H9 (cell line): ENCODE results near the gene VWA8. TPM values are rescaled to one million over a fixed set of nuclear protein-coding genes. Genes with fewer than 3 reads are reported as not detected.

Source experiments
- DNase-seq: peaks from one replicate; pipeline ENCODE4 v3.0.0-alpha.2; 2017
- H2AFZ ChIP-seq: one replicate; pipeline ENCODE4 v1.6.1; 2013; ENCODE audit warnings: mild to moderate bottlenecking, low read length, control low read depth, moderate library complexity
- H2AK5ac ChIP-seq: 2 replicates; pipeline ENCODE4 v1.6.1; 2013; ENCODE audit warnings: low read length, control low read depth, mixed read lengths; ENCODE audit not compliant: insufficient read length
- H2BK120ac ChIP-seq: one replicate; pipeline ENCODE4 v1.6.1; 2013; ENCODE audit warnings: low read depth, mild to moderate bottlenecking, low read length, control low read depth, inconsistent platforms; ENCODE audit not compliant: poor library complexity, severe bottlenecking
- H2BK12ac ChIP-seq: 2 replicates; pipeline ENCODE4 v1.6.1; 2013; ENCODE audit warnings: low read length, control low read depth, mixed read lengths, low read depth; ENCODE audit not compliant: insufficient read length
- H2BK15ac ChIP-seq: 2 replicates; pipeline ENCODE4 v1.6.1; 2013; ENCODE audit warnings: low read depth, low read length, control low read depth
- H2BK20ac ChIP-seq: one replicate; pipeline ENCODE4 v1.6.1; 2013; ENCODE audit warnings: low read depth, mild to moderate bottlenecking, low read length, control low read depth, inconsistent platforms; ENCODE audit not compliant: poor library complexity, severe bottlenecking
- H2BK5ac ChIP-seq: 2 replicates; pipeline ENCODE4 v1.6.1; 2013; ENCODE audit warnings: low read length, control low read depth, mixed read lengths; ENCODE audit not compliant: insufficient read length
- H3K14ac ChIP-seq: 2 replicates; pipeline ENCODE4 v1.6.1; 2013; ENCODE audit warnings: low read length, control low read depth; ENCODE audit not compliant: insufficient read depth
- H3K18ac ChIP-seq: 2 replicates; pipeline ENCODE4 v1.6.1; 2013; ENCODE audit warnings: low read depth, mild to moderate bottlenecking, mixed read lengths, low read length, control low read depth; ENCODE audit not compliant: insufficient read length
- H3K23ac ChIP-seq: 2 replicates; pipeline ENCODE4 v1.6.1; 2013; ENCODE audit warnings: low read length, control low read depth, mixed read lengths, low read depth; ENCODE audit not compliant: insufficient read length
- H3K23me2 ChIP-seq: 2 replicates; pipeline ENCODE4 v1.6.1; 2013; ENCODE audit warnings: low read depth, mild to moderate bottlenecking, mixed read lengths, low read length, control low read depth; ENCODE audit not compliant: insufficient read length, poor library complexity, severe bottlenecking
- H3K27ac ChIP-seq: 2 replicates; pipeline ENCODE4 v1.5.1; 2013; ENCODE audit warnings: low read length, control low read depth, mixed read lengths, low read depth; ENCODE audit not compliant: insufficient read length
- H3K27me3 ChIP-seq: 2 replicates; pipeline ENCODE4 v1.6.1; 2013; ENCODE audit warnings: low read length, control low read depth, inconsistent platforms; ENCODE audit not compliant: insufficient read depth
- H3K4ac ChIP-seq: 2 replicates; pipeline ENCODE4 v1.6.1; 2013; ENCODE audit warnings: low read depth, mild to moderate bottlenecking, control low read depth, inconsistent platforms, low read length, moderate library complexity
- H3K4me1 ChIP-seq: 2 replicates; pipeline ENCODE4 v1.6.1; 2013; ENCODE audit warnings: low read length, control low read depth, inconsistent platforms; ENCODE audit not compliant: insufficient read depth
- H3K4me2 ChIP-seq: 2 replicates; pipeline ENCODE4 v1.6.1; 2013; ENCODE audit warnings: low read length, control low read depth, mixed read lengths; ENCODE audit not compliant: insufficient read length, insufficient read depth
- H3K56ac ChIP-seq: 2 replicates; pipeline ENCODE4 v1.6.1; 2013; ENCODE audit warnings: low read depth, mild to moderate bottlenecking, mixed read lengths, low read length, control low read depth; ENCODE audit not compliant: insufficient read length
- H3K79me1 ChIP-seq: 2 replicates; pipeline ENCODE4 v1.6.1; 2013; ENCODE audit warnings: low read depth, mild to moderate bottlenecking, moderate library complexity, low read length, control low read depth, inconsistent platforms; ENCODE audit not compliant: insufficient read depth, poor library complexity, severe bottlenecking
- H3K79me2 ChIP-seq: 2 replicates; pipeline ENCODE4 v1.6.1; 2013; ENCODE audit warnings: low read length, control low read depth, inconsistent platforms; ENCODE audit not compliant: insufficient read depth
- H3K9ac ChIP-seq: 2 replicates; pipeline ENCODE4 v1.6.1; 2013; ENCODE audit warnings: low read length, control low read depth, mixed read lengths; ENCODE audit not compliant: insufficient read length; ENCODE audit errors: extremely low read depth
- H3K9me3 ChIP-seq: one replicate; pipeline ENCODE4 v1.6.1; 2013; ENCODE audit warnings: low read depth, low read length, inconsistent platforms; ENCODE audit not compliant: control insufficient read depth
- H3T11ph ChIP-seq: one replicate; pipeline ENCODE4 v1.6.1; 2013; ENCODE audit warnings: mild to moderate bottlenecking, low read length, control low read depth, inconsistent platforms
- H4K20me1 ChIP-seq: one replicate; pipeline ENCODE4 v1.6.1; 2013; ENCODE audit not compliant: control insufficient read depth, insufficient read length, insufficient read depth
- H4K5ac ChIP-seq: 2 replicates; pipeline ENCODE4 v1.6.1; 2013; ENCODE audit warnings: low read depth, mild to moderate bottlenecking, mixed read lengths, low read length, control low read depth; ENCODE audit not compliant: insufficient read length
- H4K8ac ChIP-seq: replicated peaks from 2 replicates; pipeline ENCODE4 v1.6.1; 2013; ENCODE audit warnings: low read length, control low read depth, mixed read lengths, low read depth; ENCODE audit not compliant: insufficient read length
- H4K91ac ChIP-seq: 2 replicates; pipeline ENCODE4 v1.6.1; 2013; ENCODE audit warnings: low read depth, mild to moderate bottlenecking, moderate library complexity, mixed read lengths, low read length, control low read depth; ENCODE audit not compliant: insufficient read length
- H3K27ac Mint-ChIP-seq, 3 experiments: 2 replicates in 2 of 3; 3 replicates in 1 of 3; pipeline ENCODE4 v1.8.0; 2020 to 2021; ENCODE audit warnings: mixed read lengths in 3 of 3, mild to moderate bottlenecking in 1 of 3, moderate library complexity in 1 of 3
- H3K27me3 Mint-ChIP-seq: 2 replicates; pipeline ENCODE4 v1.8.0; 2021; ENCODE audit warnings: low read depth, mild to moderate bottlenecking, moderate library complexity, mixed read lengths
- H3K36me3 Mint-ChIP-seq, 3 experiments: 2 replicates in 2 of 3; 3 replicates in 1 of 3; pipeline ENCODE4 v1.8.0; 2020 to 2021; ENCODE audit warnings: low read depth in 3 of 3, mixed read lengths in 3 of 3; ENCODE audit not compliant: insufficient read depth in 1 of 3
- H3K4me1 Mint-ChIP-seq, 2 experiments: 2 replicates each; pipeline ENCODE4 v1.8.0; 2020; ENCODE audit warnings: mixed read lengths in 2 of 2
- H3K4me3 Mint-ChIP-seq, 2 experiments: 2 replicates in 1 of 2; 3 replicates in 1 of 2; pipeline ENCODE4 v1.8.0; 2020 to 2021; ENCODE audit warnings: mild to moderate bottlenecking in 2 of 2, mixed read lengths in 2 of 2, moderate library complexity in 1 of 2
- H3K9me3 Mint-ChIP-seq, 2 experiments: 2 replicates in 1 of 2; 3 replicates in 1 of 2; pipeline ENCODE4 v1.8.0; 2020; ENCODE audit warnings: mild to moderate bottlenecking in 2 of 2, mixed read lengths in 2 of 2, moderate library complexity in 1 of 2
- CTCF ChIP-seq: fragments of 200-600 bp; sonication (generic); conservative IDR thresholded peaks from 3 replicates; pipeline ENCODE4 v1.8.0; 2021; ENCODE audit warnings: antibody characterized with exemption, mild to moderate bottlenecking
- WGBS: extraction: QIAGEN DNeasy Blood & Tissue Kit; methylation state at CpG from one replicate; pipeline ENCODE4 v1.1.7; 2013; ENCODE audit warnings: missing lambda C conversion rate, low lambda C conversion rate, mixed read lengths; ENCODE audit not compliant: insufficient read length; ENCODE audit errors: extremely low coverage; 5-methylcytosine and 5-hydroxymethylcytosine counted together
- total RNA-seq: library from RNA; stranded (reverse); gene quantifications from 2 replicates; pipeline ENCODE4 v1.2.1, GENCODE V29; 2021

Gene VWA8
- total RNA-seq, 1 experiment from 2014 or later, result 17.4 TPM

DNA sequence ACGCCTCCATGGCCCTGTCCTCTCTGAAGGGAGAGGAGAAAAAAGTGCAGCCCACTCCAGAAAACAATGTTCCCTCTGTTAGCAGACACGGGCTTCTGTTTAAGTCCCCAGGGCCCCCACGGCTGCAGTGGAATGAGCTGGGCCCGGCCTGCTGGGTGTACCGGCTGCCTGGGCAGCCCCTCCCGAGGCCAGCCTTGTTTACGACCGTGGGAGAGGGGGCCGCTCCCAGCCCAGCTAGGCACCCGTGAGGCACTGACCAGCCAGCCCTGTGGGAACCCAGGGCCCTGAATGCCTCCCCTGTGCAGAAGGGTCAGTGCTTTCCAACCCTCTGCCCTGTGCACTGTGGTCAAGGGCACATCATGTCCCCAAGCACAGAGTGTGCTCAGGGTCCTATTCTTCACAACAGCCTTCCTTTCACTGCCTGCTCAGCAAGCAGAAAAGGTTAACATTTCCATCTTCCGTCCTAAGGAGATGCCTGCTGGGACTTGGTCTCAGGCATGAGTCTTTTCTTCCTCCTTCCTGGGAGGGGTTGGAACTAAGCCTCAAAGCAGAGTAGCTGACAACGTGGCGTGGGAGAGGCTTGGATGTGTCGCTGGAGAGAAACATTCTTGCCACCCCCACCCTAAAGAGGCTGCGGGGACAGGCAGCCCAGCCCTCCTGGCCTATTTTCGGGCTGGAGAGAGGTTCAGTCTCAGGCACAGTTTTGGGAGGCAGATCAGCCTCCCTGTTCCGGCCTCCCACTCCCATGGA lies 413.5 kb downstream of the VWA8 start:
- Histone ChIP-seq H2AK5ac (no peak overlapping the region), H3K27ac (no peak overlapping the region), H3K79me1 (no peaks in the 10 kb centered on the region), H3T11ph (no peak overlapping the region), H3K27me3 (no peaks in the 10 kb centered on the region), H2AFZ (no peak overlapping the region), H4K8ac (no peak overlapping the region), H4K20me1 (no peaks in the 10 kb centered on the region), H3K4me1 (0 out of 2 replicates have a peak, but pooled peaks cover 3% of the 10 kb centered on the region), H3K79me2 (no peaks in the 10 kb centered on the region), H2BK12ac (no peak overlapping the region), H3K18ac (no peak overlapping the region), H2BK20ac (no peak overlapping the region), H2BK15ac (no peak overlapping the region), H3K9me3 (no peaks in the 10 kb centered on the region), H3K4me2 (no peak overlapping the region), H4K5ac (no peak overlapping the region), H3K23ac (no peak overlapping the region), H3K56ac (no peak overlapping the region), H3K14ac (no peak overlapping the region), H2BK5ac (no peak overlapping the region), H3K4ac (no peak overlapping the region), H3K23me2 (no peaks in the 10 kb centered on the region), H4K91ac (no peak overlapping the region), H2BK120ac (no peak overlapping the region), H3K9ac (no peak overlapping the region)
- Mint-ChIP-seq H3K36me3 (no peaks in the 10 kb centered on the region; a peak in 1 of 7 replicates), H3K4me3 (no peak overlapping the region), H3K9me3 (peaks cover 6 to 7% of the 10 kb centered on the region in 2 experiments; a peak in 4 of 5 replicates), H3K27me3 (peaks cover 8% of the 10 kb centered on the region), H3K27ac (no peak overlapping the region; a peak in 1 of 7 replicates), H3K4me1 (peaks cover 12 to 15% of the 10 kb centered on the region in 2 experiments)
- TF ChIP-seq CTCF, result no peak
- no peak for DNase-seq
- WGBS, result no CpG with 5 or more reads among the region's 17 CpGs
